Activated CD4-positive, CD25-positive, alpha-beta regulatory T cell treated with anti-CD3 and anti-CD28 coated beads, Interleukin-2, amount 50 U/mL, for 24 hours (primary cell): ENCODE results near the gene DHRS3.
"Not testable (repeated sequence)": the region's sequence is repeated elsewhere in the genome, so short reads cannot be mapped to it uniquely, and the experiment has no call there.

ENCODE experiments used
- ATAC-seq, 2 donors: fragments of 150-1000 bp; cut with Tn5 transposase; one replicate each; pipeline ENCODE4 v1.10.0; 2021; ENCODE audit warnings: mild to moderate bottlenecking in 1 of 2, moderate library complexity in 1 of 2

DHRS3 gene

GRCh38 chr1:12617901-12618660 is at the start of gene DHRS3:
TSS of gene DHRS3 (minus strand) at chr1:12618210. CDS start at chr1:12617348, 862 bp downstream.
- ATAC-seq = peak; percentile 41 to 55

GRCh38 chr1:12666141-12666735 is 48.2 kb upstream of the DHRS3 start:
- no peak for ATAC-seq

- ATAC-seq = no peak
These were observed 47.5 kb upstream of the DHRS3 start for GRCh38 chr1:12665511-12665910.

GRCh38 chr1:12662556-12662955 is 44.5 kb upstream of the DHRS3 start:
- ATAC-seq = no peak

GRCh38 chr1:12661606-12662219 is 43.7 kb upstream of the DHRS3 start:
- no peak for ATAC-seq

- peak; percentile 68 to 75 for ATAC-seq
These were observed 40.8 kb upstream of the DHRS3 start for GRCh38 chr1:12658531-12659453.

GRCh38 chr1:12657885-12658512 is 40.0 kb upstream of the DHRS3 start:
- ATAC-seq = not testable (repeated sequence)

GRCh38 chr1:12657060-12657884 is 39.3 kb upstream of the DHRS3 start:
- no peak for ATAC-seq

- ATAC-seq = no peak
These were observed 38.6 kb upstream of the DHRS3 start for GRCh38 chr1:12656575-12656974.

- ATAC-seq = no peak
These were observed 36.6 kb upstream of the DHRS3 start for GRCh38 chr1:12654657-12655056.

- no peak for ATAC-seq
These were observed 36.1 kb upstream of the DHRS3 start for GRCh38 chr1:12654004-12654567.

GRCh38 chr1:12649971-12650421 is 32.0 kb upstream of the DHRS3 start:
- no peak for ATAC-seq

GRCh38 chr1:12648741-12649140 is 30.7 kb upstream of the DHRS3 start:
- no peak for ATAC-seq

GRCh38 chr1:12645401-12645800 is 27.4 kb upstream of the DHRS3 start:
- ATAC-seq = not testable (repeated sequence)

GRCh38 chr1:12644829-12645228 is 26.8 kb upstream of the DHRS3 start:
- no peak for ATAC-seq

GRCh38 chr1:12644237-12644636 is 26.2 kb upstream of the DHRS3 start:
- no peak for ATAC-seq

- no peak for ATAC-seq
These were observed 25.8 kb upstream of the DHRS3 start, which contains the start of gene AADACL4 for GRCh38 chr1:12643785-12644184. TSS of gene AADACL4 (plus strand) at chr1:12644085. CDS start at chr1:12644547, 462 bp downstream.

- ATAC-seq = no peak
These were observed 25.1 kb upstream of the DHRS3 start for GRCh38 chr1:12643079-12643478.

GRCh38 chr1:12640958-12641272 is 22.9 kb upstream of the DHRS3 start:
- ATAC-seq = no peak

GRCh38 chr1:12640237-12640957 is 22.4 kb upstream of the DHRS3 start:
- no peak for ATAC-seq
